Right ventricle myocardium superior (tissue), 1 donor: ENCODE results near the gene SLC39A13. TPM values are rescaled to one million over a fixed set of nuclear protein-coding genes. Genes with fewer than 3 reads are reported as not detected.

Source experiments
- ATAC-seq: fragments of 200-7000 bp; cut with Tn5 transposase; one replicate; pipeline ENCODE4 v1.9.1; 2020; ENCODE audit warnings: mild to moderate bottlenecking; ENCODE audit not compliant: poor library complexity
- DNase-seq: peaks from one replicate; pipeline ENCODE4 v3.0.0-alpha.2; 2020
- intact Hi-C: fragments of 100-400 bp; cut with DNase I; formaldehyde crosslinking; loops from one replicate; pipeline ENCODE4 v1.11.2; 2022
- total RNA-seq: library from RNA; stranded (reverse); fragmentation: NEBNext Ultra II Directional; extraction: Animal tissue kit (Norgen Biotek cat#: 25700); gene quantifications from one replicate; pipeline ENCODE4 v1.2.1, GENCODE V29; 2021
- donor health status: DM: no; HTN: yes; CAD: no; lungs with severe emphysema.

The SLC39A13 gene
- total RNA-seq, 1 donor from 2014 or later = 34.5 TPM

- intact Hi-C loops = no loop called here
- DNase-seq (no peak), ATAC-seq (no peak)
Observed at GRCh38 chr11:47413351-47413750, 5.0 kb downstream of the SLC39A13 start.

- DNase-seq (no peak), ATAC-seq (no peak)
- intact Hi-C loops = no loop called here
Observed at GRCh38 chr11:47413908-47414684, 5.7 kb downstream of the SLC39A13 start.

GRCh38 chr11:47414685-47415070, 6.3 kb downstream of the SLC39A13 start:
- no peak for ATAC-seq
- no peak for DNase-seq
- intact Hi-C loops = no loop called here

- ATAC-seq = peak; percentile 4
- intact Hi-C loops = no loop called here
- DNase-seq = no peak
Observed at GRCh38 chr11:47415091-47415854, 6.9 kb downstream of the SLC39A13 start.

GRCh38 chr11:47415949-47416472, 7.6 kb downstream of the SLC39A13 start:
- DNase-seq = peak; percentile 89
- ATAC-seq = peak; percentile 87
- intact Hi-C loops = no loop called here

- no peak for DNase-seq
- ATAC-seq = no peak
- intact Hi-C loops = no loop called here
Observed at GRCh38 chr11:47417712-47418111, 9.3 kb downstream of the SLC39A13 start.

- DNase-seq = no peak
- intact Hi-C loops = no loop called here
- ATAC-seq = no peak
Observed at GRCh38 chr11:47418454-47419259, 10.3 kb downstream of the SLC39A13 start.

- no peak for DNase-seq
- intact Hi-C loops = no loop called here
- no peak for ATAC-seq
Observed at GRCh38 chr11:47425611-47426010, 17.2 kb downstream of the SLC39A13 start.

- peak; percentile 99 for DNase-seq
- peak; percentile 99 for ATAC-seq
- intact Hi-C loops = no loop called here
Observed at GRCh38 chr11:47426062-47426956, 17.9 kb downstream of the SLC39A13 start, which contains the start of gene PSMC3. Gene PSMC3, minus strand, starts transcription at chr11:47426439. Its CDS starts 160 bp downstream, at chr11:47426279.

- ATAC-seq (no peak), DNase-seq (no peak)
- intact Hi-C loops = no loop called here
Observed at GRCh38 chr11:47430524-47430923, 22.1 kb downstream of the SLC39A13 start.

GRCh38 chr11:47431356-47432083, 23.1 kb downstream of the SLC39A13 start:
- intact Hi-C loops = no loop called here

GRCh38 chr11:47433157-47433556, 24.8 kb downstream of the SLC39A13 start:
- ATAC-seq (no peak), DNase-seq (no peak)

More at GRCh38 chr11:47431356-47432083, 23.1 kb downstream of the SLC39A13 start:
- no peak for ATAC-seq
- no peak for DNase-seq

GRCh38 chr11:47434011-47434786, 25.8 kb downstream of the SLC39A13 start:
- intact Hi-C loops = no loop called here

More at GRCh38 chr11:47433157-47433556, 24.8 kb downstream of the SLC39A13 start:
- intact Hi-C loops = no loop called here

GRCh38 chr11:47435687-47436086, 27.3 kb downstream of the SLC39A13 start:
- no peak for ATAC-seq
- DNase-seq = no peak
- intact Hi-C loops = no loop called here

More at GRCh38 chr11:47434011-47434786, 25.8 kb downstream of the SLC39A13 start:
- peak; percentile 39 for ATAC-seq
- no peak for DNase-seq

- ATAC-seq (no peak), DNase-seq (no peak)
- intact Hi-C loops = no loop called here
Observed at GRCh38 chr11:47436726-47437125, 28.3 kb downstream of the SLC39A13 start.

- no peak for DNase-seq
- intact Hi-C loops = no loop called here
- no peak for ATAC-seq
Observed at GRCh38 chr11:47437218-47437745, 28.9 kb downstream of the SLC39A13 start.
